Omental fat pad (tissue), 4 donors: ENCODE measurements around the gene DDX20. TPM values are rescaled to one million over a fixed set of nuclear protein-coding genes. Genes with fewer than 3 reads are reported as not detected.
"Not testable (repeated sequence)": the region's sequence is repeated elsewhere in the genome, so short reads cannot be mapped to it uniquely, and the experiment has no call there.

Source experiments
- ATAC-seq: fragments of 150-250 bp; one replicate; pipeline ENCODE4 v1.9.1; 2016; ENCODE audit warnings: mild to moderate bottlenecking, moderate library complexity; ENCODE audit not compliant: low FRiP score
- DNase-seq: peaks from one replicate; pipeline ENCODE4 v3.0.0-alpha.2; 2019; ENCODE audit warnings: low spot score
- total RNA-seq, 4 donors: library from RNA; depleted of rRNA; stranded (reverse); fragments of >200 nt; gene quantifications; one replicate each; pipeline ENCODE4 v1.1.0, GENCODE V29; 2016
- TF ChIP-seq, protein P1 (sequence below), 3 donors: fragments of 450-650 bp; IDR thresholded peaks; one replicate each; pipeline ENCODE4 v1.5.1; 2016 to 2017; ENCODE audit warnings: antibody characterized with exemption in 3 of 3, mild to moderate bottlenecking in 3 of 3, moderate library complexity in 2 of 3

DDX20 gene
- total RNA-seq, 4 donors from 2014 or later, result 12.8 to 24.7 (median 21.3) TPM

DNA sequence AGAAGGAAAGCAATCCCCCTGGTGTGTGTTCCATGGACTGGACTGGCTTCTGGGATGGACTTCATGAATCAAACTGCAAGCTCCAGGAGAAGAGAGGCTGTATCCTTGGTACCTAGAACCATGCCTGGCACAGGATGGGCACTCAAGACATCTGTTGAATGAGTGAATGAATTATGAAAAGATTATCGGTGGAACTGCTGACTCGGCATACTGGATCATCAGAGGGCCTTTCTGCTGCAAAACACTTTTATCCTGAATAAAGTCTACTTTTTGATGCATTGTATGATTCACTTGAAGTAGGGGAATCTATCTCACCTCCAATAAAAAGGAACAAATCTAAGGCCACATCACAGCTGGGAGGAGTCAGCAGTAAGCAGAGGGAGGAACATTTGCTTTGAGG is 42.9 kb downstream of the DDX20 start:
- no peak for DNase-seq
- TF ChIP-seq, protein P1, sequence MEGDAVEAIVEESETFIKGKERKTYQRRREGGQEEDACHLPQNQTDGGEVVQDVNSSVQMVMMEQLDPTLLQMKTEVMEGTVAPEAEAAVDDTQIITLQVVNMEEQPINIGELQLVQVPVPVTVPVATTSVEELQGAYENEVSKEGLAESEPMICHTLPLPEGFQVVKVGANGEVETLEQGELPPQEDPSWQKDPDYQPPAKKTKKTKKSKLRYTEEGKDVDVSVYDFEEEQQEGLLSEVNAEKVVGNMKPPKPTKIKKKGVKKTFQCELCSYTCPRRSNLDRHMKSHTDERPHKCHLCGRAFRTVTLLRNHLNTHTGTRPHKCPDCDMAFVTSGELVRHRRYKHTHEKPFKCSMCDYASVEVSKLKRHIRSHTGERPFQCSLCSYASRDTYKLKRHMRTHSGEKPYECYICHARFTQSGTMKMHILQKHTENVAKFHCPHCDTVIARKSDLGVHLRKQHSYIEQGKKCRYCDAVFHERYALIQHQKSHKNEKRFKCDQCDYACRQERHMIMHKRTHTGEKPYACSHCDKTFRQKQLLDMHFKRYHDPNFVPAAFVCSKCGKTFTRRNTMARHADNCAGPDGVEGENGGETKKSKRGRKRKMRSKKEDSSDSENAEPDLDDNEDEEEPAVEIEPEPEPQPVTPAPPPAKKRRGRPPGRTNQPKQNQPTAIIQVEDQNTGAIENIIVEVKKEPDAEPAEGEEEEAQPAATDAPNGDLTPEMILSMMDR (IDR thresholded peaks at IDR 0.05), result no peak
- no peak for ATAC-seq

DNA sequence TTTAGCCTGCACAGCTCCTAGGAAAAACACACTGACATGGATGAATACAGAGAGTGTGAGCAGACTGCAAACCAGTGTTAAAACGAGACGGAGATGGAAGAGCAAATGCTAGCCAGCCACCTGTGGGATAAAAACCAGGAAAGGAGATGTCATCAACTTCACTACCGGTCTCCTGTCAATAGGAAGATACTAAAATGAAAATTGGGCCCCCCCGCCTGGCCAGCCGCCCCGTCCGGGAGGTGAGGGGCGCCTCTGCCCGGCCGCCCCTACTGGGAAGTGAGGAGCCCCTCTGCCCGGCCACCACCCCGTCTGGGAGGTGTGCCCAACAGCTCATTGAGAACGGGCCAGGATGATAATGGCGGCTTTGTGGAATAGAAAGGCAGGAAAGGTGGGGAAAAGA is 44.0 kb downstream of the DDX20 start:
- DNase-seq, ATAC-seq: not testable (repeated sequence)

DNA sequence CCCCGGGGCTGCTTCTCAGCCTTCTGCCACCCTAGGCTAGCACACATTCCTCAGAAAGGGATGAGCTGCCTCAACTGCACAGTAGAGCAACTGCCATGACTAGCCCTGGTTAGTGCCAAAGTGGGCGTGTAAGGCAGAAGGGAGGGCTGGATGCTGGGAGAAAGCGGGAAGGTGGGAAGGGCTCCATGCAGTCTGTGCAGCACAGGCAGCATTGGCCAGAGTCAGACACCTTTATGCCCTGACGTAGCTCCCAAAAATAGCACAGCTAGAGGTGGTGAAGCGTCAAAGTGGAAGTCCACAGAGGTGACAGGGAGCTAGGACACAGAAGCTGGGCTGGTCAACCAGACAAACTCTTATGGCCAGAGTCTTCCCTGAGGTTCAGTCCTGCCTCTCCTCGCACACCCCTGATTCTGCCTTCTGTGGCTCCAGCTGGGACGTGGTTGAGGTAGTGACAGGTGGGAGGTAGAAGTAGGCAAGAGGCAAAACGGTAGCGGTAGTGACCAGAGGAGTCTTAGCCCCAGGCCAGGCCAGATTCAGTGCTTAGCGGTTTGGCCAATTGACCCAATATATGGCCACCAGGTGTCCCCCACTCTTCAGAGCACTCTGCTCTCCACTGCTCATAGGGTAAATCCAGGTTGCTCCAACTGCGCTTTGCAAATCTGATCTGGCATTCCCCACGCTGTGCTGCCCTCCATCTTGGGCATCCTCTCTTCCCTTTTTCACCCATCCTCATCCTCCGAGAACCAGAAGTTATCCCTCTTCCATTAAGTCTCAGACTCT is 45.6 kb downstream of the DDX20 start:
- TF ChIP-seq, protein P1 (IDR thresholded peaks at IDR 0.05), result no peak
- DNase-seq (no peak), ATAC-seq (no peak)

DNA sequence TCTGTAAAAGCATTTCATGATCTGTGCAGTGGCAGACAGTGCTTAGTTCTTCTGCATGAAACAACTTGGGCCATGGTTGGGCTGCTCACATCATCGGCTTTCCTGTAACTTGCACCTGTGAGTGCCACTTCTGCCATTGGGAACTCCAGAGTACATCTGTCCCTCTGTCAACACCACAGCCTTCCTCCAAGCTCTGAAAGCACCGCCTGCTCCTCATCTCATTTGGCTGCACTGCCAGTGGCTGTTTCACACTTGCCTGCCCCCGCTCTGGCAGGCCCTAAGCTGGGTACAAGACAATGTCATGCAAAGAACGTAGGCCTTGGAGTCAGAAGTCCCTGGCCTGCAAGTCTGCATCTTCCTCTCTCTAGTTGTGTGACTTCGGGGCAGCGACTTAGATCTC is 46.4 kb downstream of the DDX20 start:
- ATAC-seq, result no peak
- no peak for DNase-seq
- TF ChIP-seq, protein P1 (IDR thresholded peaks at IDR 0.05), result no peak

DNA sequence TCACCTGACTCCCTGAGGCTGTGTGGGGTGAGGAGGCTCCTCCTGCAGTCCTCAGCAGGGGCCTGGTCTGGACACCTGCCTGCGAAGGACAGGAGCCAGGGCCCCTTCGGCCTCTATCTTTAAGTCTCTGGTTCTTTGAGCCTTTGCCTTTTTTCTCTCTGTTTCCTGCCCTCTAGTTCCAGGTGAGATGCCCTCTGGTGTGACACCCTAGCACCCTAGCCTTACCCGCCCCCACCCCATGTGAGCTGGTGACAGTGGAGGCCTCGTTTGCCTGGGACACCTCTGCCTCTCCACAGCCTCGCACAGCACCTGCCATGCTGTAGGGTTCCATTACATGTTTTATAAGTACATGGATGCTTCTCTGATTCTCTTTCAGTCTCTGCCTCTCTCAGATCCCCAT is 47.3 kb downstream of the DDX20 start:
- DNase-seq (no peak), ATAC-seq (no peak)
- TF ChIP-seq, protein P1 (IDR thresholded peaks at IDR 0.05), result no peak

DNA sequence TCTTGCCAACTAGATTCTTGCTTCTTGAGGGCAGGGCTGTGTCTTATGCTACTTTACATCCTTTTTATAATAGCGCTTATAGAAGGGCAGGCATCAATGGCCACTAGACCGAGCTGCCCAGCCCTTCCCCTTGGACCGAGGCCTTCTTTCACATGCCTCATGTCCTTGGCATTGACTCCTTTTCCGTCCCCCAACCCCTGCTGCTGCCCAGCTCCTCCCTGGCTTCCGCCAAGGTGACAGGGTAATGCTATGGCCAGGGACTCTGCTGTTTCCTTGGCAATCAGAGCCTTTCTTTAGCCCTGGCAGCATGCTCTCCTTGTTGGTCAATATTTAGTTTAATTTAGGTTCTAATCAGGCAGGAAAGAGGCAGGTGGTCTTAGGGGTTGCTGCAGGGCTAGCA is 48.2 kb downstream of the DDX20 start:
- DNase-seq (no peak), ATAC-seq (no peak)
- TF ChIP-seq, protein P1 (IDR thresholded peaks at IDR 0.05), result no peak

DNA sequence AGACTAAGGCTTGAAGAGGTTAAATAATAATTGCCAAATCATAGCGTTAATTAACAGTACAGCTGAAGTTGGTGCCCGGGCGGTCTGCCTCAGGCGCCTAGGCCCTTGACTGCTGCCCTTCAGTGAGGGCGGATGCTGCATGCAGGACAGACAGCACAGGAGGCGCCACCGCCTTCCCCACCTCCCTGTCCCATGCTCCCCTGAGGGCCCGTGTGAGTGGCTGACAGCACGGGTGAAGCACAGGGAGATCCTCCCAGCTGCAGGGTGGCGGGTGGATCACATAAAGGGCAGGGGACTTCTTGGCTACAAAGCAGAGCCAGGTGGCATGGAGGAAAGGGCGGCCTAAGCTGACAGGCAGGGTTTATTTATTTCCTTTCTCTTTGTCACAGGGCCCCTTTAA is 49.1 kb downstream of the DDX20 start:
- TF ChIP-seq, protein P1 (IDR thresholded peaks at IDR 0.05), result no peak
- no peak for DNase-seq
- ATAC-seq, result no peak
